Sciatic nerve (tissue), 2 donors: Measurements from ENCODE around the gene YPEL3. TPM values are rescaled to one million over a fixed set of nuclear protein-coding genes. Genes with fewer than 3 reads are reported as not detected.
A peak's percentile ranks its signal among the peaks of the same experiment; 100 is the strongest.
"Not testable (repeated sequence)": the region's sequence is repeated elsewhere in the genome, so short reads cannot be mapped to it uniquely, and the experiment has no call there.

ENCODE experiments used
- ATAC-seq: fragments of 200-7000 bp; cut with Tn5 transposase; one replicate; pipeline ENCODE4 v1.9.1; 2020; ENCODE audit warnings: mild to moderate bottlenecking, moderate library complexity
- DNase-seq: peaks from one replicate; pipeline ENCODE4 v3.0.0-alpha.2; 2020; ENCODE audit warnings: low spot score
- intact Hi-C: fragments of 100-400 bp; cut with DNase I; formaldehyde crosslinking; loops from one replicate; pipeline ENCODE4 v1.14.2; 2022
- total RNA-seq: library from RNA; stranded (reverse); fragmentation: NEBNext Ultra II Directional; extraction: Animal tissue kit (Norgen Biotek cat#: 25700); gene quantifications from one replicate; pipeline ENCODE4 v1.2.1, GENCODE V29; 2021
- donor health status: DM: no; HTN: no; CAD: no.
- donor health status: DM: no; HTN: no; CAD: no.

YPEL3 gene
- total RNA-seq, 1 donor from 2014 or later = 96.4 TPM

DNA sequence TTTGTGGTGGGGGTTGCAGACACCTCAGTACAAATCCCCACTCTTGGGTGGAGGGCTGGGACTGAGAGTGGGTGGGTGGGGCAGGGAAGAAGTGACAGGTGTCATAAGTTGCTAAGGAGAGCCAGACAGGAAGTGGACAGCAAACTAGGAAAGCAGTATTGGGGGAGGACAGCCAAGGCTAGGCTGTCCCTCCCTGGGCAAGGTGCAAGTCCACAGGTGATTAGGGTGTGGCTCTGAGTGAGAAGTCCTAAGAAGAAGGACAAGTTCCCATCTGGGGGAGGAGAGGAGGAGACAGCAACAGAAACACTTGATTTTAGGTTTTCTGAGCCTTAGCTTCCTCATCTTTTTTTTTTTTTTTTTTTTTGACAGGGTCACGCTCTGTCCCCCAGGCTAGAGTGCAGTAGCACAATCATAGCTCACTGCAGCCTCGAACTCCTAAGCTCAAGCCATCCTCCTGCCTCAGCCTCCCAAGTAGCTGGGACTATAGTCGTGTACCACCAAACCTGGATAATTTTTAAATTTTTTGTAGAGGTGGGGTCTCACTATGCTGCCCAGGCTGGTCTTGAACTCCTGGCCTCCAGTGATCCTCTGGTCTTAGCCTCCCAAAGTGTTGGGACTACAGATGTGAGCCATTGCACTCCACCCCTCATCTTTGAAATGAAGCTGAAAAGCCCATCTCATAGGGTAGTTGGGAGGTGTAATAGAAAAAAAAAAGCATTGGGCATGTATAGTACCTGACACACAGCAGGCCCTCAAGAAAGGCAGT, 24.5 kb upstream of the YPEL3 start:
- intact Hi-C loops = no loop called here
- ATAC-seq (no peak), DNase-seq (no peak)

DNA sequence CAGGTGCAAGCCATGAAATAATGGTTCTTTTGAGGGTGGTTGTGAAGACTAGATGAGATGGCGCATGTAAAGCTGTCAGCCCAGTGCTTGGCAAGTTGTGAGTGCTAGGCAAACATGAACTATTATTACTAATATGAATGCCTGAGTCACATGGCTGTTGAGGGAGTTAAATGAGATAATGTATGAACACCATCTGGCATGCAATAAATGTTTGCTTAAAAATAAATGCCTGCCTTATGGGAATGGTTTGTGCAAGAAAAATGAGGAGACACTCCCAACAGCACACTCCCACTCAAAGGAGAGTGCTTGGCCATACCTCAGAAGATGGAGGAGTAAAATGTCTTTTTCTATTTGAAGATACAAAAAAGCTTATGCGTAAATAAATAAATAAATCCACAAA, 23.4 kb upstream of the YPEL3 start:
- intact Hi-C loops = no loop called here
- no peak for DNase-seq
- no peak for ATAC-seq

DNA sequence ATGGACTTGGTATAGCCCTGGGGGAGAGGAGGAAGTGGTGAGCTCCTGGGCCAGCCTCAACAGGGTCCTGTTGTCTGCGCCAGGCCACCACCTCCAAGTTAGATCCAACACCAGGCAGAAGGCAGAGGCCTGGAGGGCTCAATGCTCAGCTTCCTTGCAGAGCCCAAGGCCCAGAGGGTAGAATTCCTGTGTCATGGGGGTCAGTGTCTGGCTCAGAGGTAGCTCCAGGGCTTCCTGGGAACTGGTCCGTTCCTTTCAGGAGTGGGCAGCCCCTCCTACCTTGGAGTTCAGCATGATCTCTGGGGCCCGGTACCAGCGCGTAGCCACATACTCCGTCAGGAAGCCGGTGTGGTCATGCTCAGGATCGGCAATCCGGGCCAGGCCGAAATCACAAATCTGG, 21.8 kb upstream of the YPEL3 start:
- ATAC-seq (no peak), DNase-seq (no peak)
- intact Hi-C loops = no loop called here

DNA sequence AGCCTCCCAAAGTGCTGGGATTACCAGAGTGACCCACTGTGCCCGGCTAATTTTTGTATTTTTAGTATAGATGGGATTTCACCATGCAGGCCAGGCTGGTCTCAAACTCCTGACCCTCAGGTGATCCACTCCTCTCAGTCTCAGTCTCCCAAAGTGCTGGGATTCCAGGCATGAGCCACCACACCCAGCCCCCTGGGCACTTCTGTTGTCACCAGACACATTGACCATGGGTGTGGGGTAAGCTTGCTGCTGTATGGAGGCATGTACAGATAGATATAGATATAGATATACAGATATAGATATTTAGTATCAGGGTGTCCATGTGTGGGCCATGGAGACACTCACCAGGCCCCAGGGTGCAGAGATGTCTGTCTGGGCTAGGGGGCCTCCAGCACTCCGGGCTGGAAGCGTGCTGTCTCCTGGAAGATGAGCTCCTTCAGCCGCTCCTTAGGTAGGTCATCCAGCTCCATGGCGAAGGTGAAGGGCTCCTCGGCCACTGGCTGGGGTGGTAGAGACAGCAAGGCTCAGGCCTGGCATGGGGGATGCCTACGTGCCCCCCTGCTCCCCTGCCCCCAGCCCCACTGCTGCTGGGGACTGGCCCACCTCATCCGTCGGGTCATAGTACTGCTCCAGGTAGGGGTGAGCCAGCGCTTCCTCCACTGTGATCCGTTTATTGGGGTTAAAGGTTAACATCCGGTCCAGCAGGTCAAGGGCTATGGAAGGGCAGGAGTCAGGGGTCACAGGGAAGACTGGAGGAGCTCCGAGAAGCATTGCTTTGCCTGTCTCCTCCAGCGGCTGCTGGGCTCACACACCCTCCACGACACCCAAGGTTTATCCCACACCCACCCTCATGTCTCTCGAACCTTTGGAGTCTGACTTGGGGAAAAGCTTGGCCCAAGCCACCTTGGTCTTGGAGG, 20.5 kb upstream of the YPEL3 start:
- ATAC-seq (no peak), DNase-seq (no peak)
- intact Hi-C loops = no loop called here

DNA sequence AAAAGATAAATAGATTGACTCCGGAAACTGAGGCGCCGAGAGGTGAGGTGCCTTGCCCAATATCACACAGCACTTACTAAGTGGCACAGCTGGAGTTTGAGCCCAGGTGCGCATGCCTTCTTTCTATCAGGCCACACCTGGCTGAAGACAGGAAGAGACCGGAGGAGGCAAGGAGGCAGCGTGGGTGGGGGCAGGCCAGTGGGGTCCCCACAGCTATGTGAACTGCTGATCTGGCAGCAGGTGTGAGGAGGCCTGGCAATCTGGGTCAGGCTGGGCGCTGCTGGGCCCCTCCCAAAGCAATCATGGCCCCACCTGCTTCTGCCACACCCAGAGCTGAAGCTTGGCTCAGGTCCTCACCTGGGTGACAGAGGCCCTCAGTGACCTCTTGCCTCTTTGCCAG, 19.2 kb upstream of the YPEL3 start:
- intact Hi-C loops = no loop called here
- DNase-seq = no peak
- ATAC-seq = no peak

DNA sequence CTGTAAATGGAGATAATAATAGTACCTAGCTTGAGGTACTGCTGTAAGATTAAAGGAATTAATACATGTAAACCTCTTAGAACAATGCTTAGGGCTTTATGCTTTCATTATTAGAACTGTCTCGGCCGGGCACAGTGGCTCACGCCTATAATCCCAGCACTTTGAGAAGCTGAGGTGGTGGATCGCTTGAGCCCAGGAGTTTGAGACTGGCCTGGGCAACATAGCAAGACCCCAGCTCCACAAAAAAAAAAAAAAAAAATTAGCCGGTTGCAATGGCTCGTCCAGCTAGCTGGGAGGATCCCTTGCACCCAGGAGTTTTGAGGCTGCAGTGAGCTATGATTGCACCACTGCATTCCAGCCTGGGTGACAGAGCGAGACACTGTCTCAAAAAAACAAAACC, 18.8 kb upstream of the YPEL3 start:
- DNase-seq, ATAC-seq, intact Hi-C loops: not testable (repeated sequence)

DNA sequence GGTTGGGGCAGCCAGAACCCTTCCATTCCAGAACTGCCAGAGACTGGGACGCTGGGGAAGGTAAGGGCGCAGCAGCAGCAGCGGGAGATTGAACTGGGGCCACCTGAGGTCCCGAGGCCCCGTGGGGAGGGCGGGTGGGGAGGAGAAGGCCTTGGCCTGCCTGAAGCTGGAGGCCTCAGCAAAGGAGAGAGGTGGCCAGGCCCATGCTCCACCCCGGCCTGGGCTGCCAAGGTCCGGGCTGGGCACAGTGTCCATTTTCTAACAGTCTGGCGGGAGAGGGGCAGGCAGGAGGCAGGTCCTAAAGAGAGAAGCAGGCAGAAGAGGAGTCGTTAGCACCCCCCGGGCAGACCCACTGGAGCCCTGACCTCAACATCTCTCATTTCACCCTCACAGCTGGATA, 18.4 kb upstream of the YPEL3 start:
- no peak for ATAC-seq
- DNase-seq = no peak
- intact Hi-C loops = no loop called here

DNA sequence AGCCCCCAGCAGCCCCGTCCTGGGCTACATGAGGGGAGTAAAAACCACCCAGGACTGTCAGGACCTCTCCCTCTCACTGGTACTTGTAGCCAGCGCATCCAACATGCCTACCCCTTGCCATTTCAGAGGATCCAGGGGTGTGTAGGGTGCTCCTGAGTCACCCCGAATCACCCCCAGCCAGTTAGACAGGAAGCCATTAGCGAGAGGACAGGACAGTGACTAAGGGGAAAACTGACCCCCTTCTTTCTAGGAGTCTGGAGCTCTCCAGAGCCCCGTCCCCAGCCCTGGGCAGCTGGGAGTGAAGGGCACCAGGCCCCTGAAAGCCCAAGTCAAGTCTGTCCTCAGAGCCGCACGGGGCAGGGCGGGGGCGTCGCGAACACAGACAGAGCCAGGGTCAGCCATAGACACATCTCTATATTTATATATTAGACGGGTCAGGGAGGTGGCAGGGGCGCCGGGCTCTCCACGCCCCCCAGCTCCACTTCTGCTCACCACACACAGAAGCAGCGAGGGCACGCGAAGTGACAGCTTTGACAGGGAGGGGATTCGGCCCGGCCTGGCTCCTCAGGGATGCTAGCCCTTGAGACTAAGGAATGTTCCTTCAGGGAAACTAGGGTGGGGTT, 17.8 kb upstream of the YPEL3 start:
- intact Hi-C loops = no loop called here
- no peak for DNase-seq

DNA sequence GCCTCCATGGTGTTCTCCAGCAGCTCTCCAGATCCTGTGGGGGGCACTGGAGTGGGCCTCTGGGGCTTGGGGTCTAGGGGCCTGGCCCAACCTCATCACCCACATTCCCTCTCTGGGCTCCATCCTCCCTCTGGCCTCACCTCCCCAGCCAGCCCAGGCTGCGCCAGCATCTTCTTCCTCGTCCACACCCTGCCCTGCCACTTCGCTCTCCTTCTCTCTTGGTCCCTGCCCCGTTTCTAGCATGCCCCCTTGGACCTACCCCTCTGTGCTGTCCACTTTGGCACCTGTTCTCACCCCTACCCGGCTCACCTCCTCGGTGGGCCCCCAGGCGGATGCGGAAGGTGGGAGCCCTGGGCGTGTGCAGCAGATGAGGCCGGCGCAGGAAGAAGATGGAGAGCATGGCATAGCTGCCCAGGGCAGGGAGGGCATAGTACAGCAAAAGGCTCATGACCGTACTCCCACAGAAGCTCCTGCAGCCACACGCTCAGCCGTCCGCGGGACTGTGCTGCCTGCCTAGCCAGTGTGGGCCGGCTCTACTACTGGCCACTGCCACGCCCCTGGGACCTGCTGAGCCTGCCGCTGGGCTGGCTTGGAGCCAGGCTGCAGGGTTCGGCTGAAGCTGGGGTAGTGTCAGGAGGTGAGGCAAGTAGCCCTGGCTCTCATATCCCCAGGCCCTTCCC, 17.2 kb upstream of the YPEL3 start, which contains the start of gene GDPD3:
Gene GDPD3 (minus strand): TSS at position 507 of the 680 bp plus-strand sequence. CDS start 59 bp downstream, at position 448.
- ATAC-seq (peak; percentile 77), DNase-seq (peak; percentile 74)
- intact Hi-C loops = no loop called here

More for the DNA sequence above, 17.8 kb upstream of the YPEL3 start:
- no peak for ATAC-seq

DNA sequence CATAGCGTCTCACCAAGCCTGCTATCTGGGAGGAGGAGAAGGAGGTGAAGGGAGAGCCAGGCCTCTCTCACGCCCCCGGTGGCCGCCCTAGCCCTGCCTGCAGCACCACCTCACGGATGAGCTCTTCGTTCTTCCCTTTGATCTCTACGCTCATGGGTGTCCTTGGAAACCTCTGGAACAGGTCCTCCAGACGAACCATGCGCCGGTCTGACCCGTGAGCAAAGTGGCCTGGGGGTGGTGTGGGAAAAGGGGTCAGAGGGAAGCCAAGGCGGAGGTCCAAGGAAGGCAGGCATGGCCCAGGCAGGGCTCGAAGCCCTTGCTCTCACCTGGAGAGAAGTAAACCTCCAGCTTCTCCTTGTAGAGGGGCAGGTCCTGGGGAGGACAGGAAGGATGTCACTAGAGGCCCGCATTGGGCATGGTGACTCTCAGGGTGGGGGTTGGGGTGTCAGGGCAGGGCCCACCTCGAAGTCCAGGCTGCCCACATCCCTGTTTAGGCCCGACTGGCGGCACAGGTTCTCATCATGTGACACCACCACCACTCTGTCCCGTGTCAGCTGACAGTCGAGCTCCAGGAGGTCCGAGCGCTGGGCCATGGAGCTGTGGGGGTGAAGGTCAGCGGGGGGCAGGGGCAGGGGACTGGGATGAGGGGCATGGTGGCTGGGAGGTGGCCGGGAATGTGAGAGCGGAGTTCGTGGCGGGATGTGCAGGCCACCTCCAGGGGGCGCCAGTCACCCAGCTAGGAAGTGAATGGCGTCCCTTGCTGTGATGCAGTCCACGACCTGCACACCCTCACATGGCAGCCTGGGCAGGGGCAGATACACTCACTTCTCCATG, 16.4 kb upstream of the YPEL3 start:
- peak; percentile 63 for ATAC-seq
- peak; percentile 75 for DNase-seq
- intact Hi-C loops = no loop called here

DNA sequence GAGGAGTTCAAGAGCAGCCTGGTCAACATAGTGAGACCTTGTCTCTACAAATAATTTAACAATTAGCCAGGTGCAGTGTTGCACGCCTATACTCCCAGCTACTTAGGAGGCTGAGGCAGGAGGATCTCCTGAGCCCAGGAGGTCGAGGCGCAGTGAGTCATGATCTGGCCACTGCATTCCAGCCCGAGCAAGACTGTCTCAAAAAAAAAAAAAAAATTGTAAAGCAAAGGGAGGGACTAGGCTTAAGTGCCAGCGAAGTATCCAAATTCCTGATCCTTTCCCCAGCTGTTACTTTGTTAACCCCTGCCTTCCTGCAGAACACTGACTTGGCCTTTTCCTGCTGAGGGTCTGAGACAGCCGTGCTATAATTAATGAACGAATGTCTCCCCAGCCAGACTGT, 14.6 kb upstream of the YPEL3 start:
- intact Hi-C loops = no loop called here
- ATAC-seq (no peak), DNase-seq (no peak)

DNA sequence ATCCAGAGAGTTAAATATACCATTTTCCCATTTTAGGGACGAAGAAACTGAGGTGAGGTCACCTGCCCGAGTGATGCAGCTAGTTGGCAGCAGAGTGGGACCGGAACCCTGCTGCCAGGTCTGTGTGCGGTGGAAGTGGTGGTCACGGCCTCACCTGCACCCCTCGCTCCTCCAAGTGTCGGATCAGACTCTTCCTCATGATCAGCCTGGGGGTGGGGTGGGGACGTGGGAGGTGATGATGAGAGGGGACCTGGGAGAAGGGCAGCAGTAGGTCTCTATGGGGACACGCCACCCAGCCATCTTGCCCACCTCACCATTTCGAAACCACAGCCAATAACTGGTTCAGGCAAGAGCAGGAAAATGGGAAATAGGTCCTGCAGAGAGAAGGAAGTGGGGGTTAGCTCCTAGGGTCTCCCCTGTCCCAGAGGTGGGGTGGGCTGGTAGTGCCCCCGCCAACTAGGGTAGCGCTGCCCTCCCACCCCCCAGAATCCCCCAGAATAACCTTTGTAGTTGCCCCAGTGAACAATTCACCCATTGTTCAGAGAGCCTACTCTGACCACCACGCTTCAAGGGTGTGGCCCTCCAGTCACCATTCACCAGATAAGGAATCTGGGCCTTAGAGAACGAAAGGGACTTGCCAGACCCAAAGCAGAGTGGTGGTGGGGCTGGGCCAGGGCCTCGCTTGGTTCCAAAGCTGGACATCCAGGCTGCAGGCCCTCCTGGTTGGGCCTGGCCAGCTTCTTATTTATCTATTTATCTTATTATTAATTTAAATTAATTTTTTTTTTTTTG, 12.2 kb upstream of the YPEL3 start:
- ATAC-seq = no peak
- intact Hi-C loops = no loop called here

DNA sequence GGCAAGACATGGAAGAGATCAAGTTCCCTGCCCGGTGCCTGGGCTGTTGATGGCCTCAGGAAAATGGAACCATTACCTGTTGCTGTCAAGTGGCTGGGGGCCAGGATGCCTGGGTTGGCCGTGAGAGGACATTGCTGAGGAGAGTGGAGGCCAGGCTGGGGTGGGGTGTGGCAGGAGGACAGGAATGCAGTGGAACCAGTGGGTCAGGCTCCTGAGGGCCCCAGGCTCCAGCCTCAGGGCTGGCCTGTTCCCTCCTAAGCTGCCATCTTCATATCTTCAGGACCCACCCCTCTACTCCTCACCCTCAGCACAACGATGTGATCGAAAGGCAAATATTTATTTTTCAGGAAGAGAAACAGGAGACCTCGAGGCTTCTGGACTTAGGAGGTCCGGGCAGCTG, 8.5 kb upstream of the YPEL3 start:
- no peak for DNase-seq
- intact Hi-C loops = no loop called here
- ATAC-seq = no peak

More for the DNA sequence above, 12.2 kb upstream of the YPEL3 start:
- no peak for DNase-seq

DNA sequence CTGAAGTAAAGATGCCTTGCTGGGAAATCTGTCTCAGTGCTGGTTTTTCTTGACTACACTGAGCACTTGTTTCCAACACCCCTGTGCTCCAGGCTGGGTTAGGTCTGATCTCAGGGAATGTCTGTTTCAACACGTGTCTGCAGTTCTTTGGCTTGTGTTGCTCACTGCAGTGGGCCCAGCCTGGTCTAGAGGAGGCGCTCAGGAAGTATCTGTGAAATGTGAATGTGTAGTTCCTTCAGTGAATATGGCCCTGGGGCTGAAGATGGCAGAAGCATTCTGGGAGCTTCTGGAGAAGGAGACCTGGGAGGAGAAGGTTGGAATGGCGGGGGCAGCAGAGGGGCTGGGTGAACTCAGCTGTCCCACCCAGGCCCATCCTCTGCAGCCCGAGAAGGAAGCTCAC, 8.1 kb upstream of the YPEL3 start:
- ATAC-seq (no peak), DNase-seq (no peak)
- intact Hi-C loops = no loop called here

DNA sequence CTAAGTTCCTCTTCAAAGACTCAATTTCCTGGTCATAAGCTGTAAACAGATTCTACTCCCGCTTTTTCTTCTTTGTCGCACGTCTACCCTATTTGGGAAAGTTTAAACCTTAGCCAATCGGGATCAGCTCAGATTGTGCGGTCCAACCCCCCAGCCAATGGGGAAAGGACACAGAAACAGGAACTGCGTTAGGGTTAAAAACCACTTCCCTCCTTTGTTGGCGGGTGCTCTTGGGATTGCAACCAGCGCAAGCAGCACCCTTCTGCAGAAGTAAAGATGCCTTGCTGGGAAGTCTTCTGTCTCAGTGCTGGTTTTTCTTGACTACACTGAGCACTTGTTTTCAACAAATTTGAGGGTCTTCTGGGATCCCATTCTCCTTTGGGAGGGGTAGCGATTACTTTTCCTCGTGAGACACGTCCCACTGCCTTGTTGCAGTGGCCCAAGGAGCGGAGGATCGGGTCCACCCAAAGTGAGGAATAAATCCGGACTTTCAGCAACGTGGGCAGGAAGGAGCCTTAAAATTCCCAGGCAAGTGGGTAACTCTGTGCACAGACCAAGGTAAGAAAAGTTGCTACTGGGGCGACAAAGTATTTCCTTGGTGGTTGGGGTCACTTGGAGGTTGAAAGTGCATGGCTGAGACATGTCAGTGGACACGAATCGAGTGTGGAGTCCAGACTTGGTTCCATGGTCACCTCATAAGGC, 1.0 kb upstream of the YPEL3 start:
- no peak for DNase-seq
- intact Hi-C loops = loop anchor here (10.0 kb wide), 1 partner anchor 308 kb away; the partner anchor contains the start of gene ZNF771
- ATAC-seq = no peak

DNA sequence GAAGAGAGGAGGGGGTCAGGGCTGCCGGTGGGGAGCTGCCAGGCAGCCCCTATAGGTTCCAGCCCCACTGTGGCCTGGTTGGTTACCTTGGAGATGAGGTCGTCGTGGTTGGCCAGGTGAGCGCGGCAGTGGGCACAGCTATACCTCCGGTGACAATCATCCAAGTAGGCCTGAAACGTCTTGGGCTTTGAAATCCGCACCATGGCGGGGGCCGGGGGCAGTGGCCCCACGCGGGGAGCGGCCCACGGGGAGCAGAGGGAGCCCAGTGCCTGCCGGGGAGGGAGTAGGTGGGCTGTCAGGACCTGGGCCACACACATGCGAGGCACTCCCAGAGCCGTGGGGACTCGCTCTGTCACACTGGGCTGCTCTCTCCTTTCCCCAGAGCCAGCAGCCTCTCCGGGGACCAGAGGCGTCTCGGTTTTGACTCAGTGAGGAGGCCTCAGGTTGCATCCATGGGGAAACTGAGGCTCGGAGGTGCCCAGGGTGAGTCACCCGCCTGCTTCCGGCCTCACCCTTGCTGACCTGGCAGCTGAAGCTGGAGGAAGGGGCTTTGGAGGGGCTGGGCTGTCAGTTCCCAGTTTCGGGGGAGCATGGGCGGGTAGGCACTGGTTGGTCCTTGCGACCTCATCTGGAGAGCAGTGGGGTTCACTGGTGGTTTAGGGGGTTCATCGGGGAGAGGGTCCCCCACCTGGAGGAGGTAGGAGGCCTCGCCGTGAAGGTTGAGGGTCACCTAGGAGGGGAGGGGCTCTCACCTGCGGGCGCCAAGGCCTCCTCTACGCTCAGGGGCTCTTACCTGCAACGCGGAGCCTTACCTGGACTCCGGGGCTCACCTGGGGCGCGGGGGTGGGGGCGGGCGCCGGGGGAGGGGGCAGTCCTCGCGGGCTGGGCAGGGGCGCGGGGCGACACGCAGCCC, 591 bp downstream of the YPEL3 start:
- DNase-seq (peak; percentile 74), ATAC-seq (no peak)
- intact Hi-C loops = loop anchor here (10.0 kb wide), 1 partner anchor 309 kb away; the partner anchor contains the start of gene ZNF771
